Measurements from ENCODE around the gene IL1RN.

Gene IL1RN

GRCh38 chr2:113122364-113122763, 5.0 kb upstream of the IL1RN start:
- no peak for TF ChIP-seq ZFX (IDR thresholded peaks at IDR 0.05)
- no peak for TF ChIP-seq CTCF (conservative IDR thresholded peaks at IDR 0.05)
- no peak overlapping the region for H3K27ac ChIP-seq

- TF ChIP-seq CTCF (conservative IDR thresholded peaks at IDR 0.05) (no peak), ZFX (IDR thresholded peaks at IDR 0.05) (no peak)
- no peak overlapping the region for H3K27ac ChIP-seq
Measured at GRCh38 chr2:113123726-113124125, 3.7 kb upstream of the IL1RN start.

- no peak for TF ChIP-seq ZFX (IDR thresholded peaks at IDR 0.05)
- no peak for TF ChIP-seq CTCF (conservative IDR thresholded peaks at IDR 0.05)
- no peak overlapping the region for H3K27ac ChIP-seq
Measured at GRCh38 chr2:113124181-113124961, 3.0 kb upstream of the IL1RN start.

- H3K27ac ChIP-seq = no peak overlapping the region
- TF ChIP-seq CTCF (conservative IDR thresholded peaks at IDR 0.05) (no peak), ZFX (IDR thresholded peaks at IDR 0.05) (no peak)
Measured at GRCh38 chr2:113124984-113125855, 2.2 kb upstream of the IL1RN start.

GRCh38 chr2:113127646-113128570, 510 bp downstream of the IL1RN start:
- H3K27ac ChIP-seq = no peak overlapping the region
- TF ChIP-seq ZFX (IDR thresholded peaks at IDR 0.05) (no peak), CTCF (conservative IDR thresholded peaks at IDR 0.05) (no peak)

- TF ChIP-seq ZFX (IDR thresholded peaks at IDR 0.05) (no peak), CTCF (conservative IDR thresholded peaks at IDR 0.05) (no peak)
- H3K27ac ChIP-seq = no peak overlapping the region
Measured at GRCh38 chr2:113129519-113130078, 2.2 kb downstream of the IL1RN start.
